ENCODE data around the gene IFNA14.
"Not testable (repeated sequence)": the region's sequence is repeated elsewhere in the genome, so short reads cannot be mapped to it uniquely, and the experiment has no call there.

The IFNA14 gene

GRCh38 chr9:21217211-21217610 lies 22.6 kb downstream of the IFNA14 start, which contains the start of gene IFNA16:
IFNA16 (minus strand) TSS chr9:21217311; CDS start chr9:21217305, 6 bp downstream.
- not testable (repeated sequence) for DNase-seq (ENCODE audit: low read depth, low spot score)

- DNase-seq (ENCODE audit: low read depth, low spot score) = not testable (repeated sequence)
Observed at GRCh38 chr9:21213411-21214326, 26.1 kb downstream of the IFNA14 start.

GRCh38 chr9:21212160-21212559 lies 27.6 kb downstream of the IFNA14 start:
- DNase-seq (ENCODE audit: low read depth, low spot score) = not testable (repeated sequence)

GRCh38 chr9:21210782-21211181 lies 29.0 kb downstream of the IFNA14 start:
- not testable (repeated sequence) for DNase-seq (ENCODE audit: low read depth, low spot score)

DNA sequence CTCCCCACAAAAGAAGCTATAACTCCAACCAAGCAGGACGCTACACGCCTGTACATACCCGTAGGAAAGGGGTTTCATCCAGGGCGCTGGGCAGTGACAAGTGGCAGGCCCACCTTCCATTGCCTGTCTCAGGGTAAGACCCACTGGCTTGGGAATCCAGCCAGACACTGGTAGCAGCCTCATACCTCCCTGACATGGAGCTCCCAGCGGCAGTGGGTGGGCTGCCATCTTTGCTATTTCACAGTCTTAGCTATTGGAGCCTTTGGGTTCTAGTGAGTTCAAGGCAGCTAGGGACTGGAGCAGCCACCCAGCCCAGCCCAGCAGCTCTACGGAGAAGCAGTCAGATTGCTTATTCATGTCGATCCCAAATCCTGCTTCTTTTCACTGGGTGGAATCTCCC lies 29.5 kb downstream of the IFNA14 start:
- no peak for DNase-seq (ENCODE audit: low read depth, low spot score)

DNA sequence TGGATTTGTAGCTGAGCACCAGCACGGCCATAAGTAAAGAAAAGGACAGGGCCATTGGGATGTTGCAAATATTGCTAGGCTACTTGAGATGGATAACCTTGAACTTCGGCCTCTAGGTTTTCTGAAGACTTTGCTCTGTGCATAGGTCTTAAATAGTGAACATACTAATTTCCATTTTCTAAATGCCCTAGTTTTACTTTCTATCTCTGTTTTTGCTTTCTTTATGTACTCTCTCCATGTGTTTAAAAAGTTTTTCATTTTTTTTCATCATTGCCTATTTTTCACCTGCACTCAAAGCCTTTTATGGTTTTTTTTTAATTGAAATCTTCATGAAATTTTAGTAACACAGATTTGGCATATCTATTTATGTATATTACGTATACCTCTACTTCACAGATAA lies 32.8 kb downstream of the IFNA14 start, which contains the start of gene IFNA10:
TSS of gene IFNA10 (minus strand) at position 101 of the 400 bp plus-strand sequence. CDS start at position 55, 46 bp downstream.
- DNase-seq (ENCODE audit: low read depth, low spot score) = not testable (repeated sequence)

DNA sequence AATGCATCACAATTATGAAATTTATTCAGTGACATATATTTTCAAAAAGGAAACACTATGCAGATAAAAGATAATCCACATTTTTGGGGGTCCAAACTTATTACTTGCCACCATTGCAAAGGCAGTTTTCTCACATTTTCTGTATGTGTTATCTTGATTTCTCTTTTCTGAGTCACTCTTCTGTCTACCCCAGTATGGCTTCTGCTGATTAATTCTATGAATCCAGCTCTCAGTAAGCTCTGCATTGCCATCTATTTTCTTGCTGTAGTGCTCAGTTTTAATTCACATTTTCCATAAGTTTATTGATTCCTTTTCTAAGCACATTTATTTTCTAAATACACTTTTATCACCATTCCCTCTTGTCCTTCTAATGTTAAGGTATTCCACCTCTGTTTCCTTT lies 34.6 kb downstream of the IFNA14 start:
- no peak for DNase-seq (ENCODE audit: low read depth, low spot score)

DNA sequence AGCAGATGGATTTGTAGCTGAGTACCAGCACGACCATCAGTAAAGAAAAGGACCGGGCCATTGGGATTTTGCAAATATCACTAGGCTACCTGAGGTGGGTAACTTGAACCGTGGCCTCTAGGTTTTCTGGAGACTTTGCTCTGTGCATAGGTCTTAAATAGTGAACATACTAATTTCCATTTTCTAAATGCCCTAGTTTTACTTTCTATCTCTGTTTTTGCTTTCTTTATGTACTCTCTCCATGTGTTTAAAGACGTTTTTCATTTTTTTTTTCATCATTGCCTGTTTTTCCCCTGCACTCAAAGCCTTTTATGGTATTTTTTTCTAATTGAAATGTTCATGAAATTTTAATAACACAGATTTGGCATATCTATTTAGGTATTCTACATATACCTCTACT lies 37.7 kb downstream of the IFNA14 start, which contains the start of gene IFNA7:
TSS of gene IFNA7 (minus strand) at position 101 of the 400 bp plus-strand sequence. CDS start at position 61, 40 bp downstream.
- not testable (repeated sequence) for DNase-seq (ENCODE audit: low read depth, low spot score)

DNA sequence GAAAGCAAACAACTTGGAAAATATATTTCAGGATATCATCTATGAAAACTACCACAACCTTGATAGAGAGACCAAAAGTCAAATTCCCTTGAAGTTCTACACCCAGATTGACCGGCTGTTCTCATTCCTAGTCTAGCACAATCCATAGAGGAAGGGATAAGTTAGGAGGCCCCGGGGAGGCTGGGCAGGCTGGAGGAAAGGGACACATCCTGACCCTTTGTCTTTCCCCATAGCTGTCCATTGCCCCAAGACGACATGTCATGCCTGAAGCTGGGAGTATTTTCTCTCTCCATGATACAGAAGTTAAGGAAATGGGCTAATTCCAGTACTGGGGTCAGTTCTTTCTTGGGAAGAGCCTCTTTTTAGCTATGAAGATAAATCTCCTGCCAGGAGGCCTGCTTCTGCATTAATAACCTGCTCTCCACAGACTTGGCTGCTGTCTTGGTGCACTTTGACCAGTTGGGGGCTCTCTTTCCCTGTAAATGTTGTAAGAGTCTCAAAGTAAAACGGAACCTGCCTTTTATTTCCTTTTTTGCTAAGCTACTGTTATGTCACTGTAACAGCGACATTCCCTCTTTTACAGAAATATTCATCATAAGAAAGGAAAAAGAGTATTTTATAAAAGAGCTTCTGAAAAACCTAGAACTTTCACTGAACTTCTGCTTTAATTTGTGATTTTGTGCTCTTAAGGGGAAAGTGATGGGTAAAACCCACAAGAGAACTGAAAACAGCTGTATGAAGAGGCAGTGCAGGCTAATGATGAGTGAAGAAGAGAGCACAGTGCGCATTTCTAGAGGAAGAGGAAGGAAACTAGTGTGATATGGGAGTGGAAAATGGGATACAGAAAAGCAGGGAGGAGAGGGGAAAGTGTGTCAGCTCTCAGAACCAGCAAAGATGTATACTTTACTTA lies 44.7 kb downstream of the IFNA14 start:
- not testable (repeated sequence) for DNase-seq (ENCODE audit: low read depth, low spot score)

All from activated CD4-positive, CD25-positive, alpha-beta regulatory T cell treated with anti-CD3 and anti-CD28 coated beads, Interleukin-2, amount 50 U/mL, for 16 hours (primary cell).